T-helper 1 cell treated with Interleukin-12 subunit alpha and Interleukin-12 subunit beta and Interleukin-4 antibody, amounts not matched to agents 30 ng/mL and 1 ng/mL, for 36 hours (primary cell): ENCODE data around the gene CRACR2B. TPM values are rescaled to one million over a fixed set of nuclear protein-coding genes. Genes with fewer than 3 reads are reported as not detected.

Source experiments
- total RNA-seq: library from RNA; stranded (reverse); gene quantifications from 2 replicates; pipeline ENCODE4 v1.2.3, GENCODE V29; 2022

The CRACR2B gene
- total RNA-seq, 1 donor from 2014 or later, result 1.3 TPM

Other genes starting within 250 kb of the CRACR2B start
- gene IRF7, start 212.0 kb upstream of the CRACR2B start, total RNA-seq, result 130 and 133 TPM in 2 replicates
- gene CDHR5, start 203.0 kb upstream of the CRACR2B start, total RNA-seq, result not detected in 2 replicates
- not detected in 2 replicates for gene SCT, start 200.7 kb upstream of the CRACR2B start, total RNA-seq
- gene DRD4, start 190.7 kb upstream of the CRACR2B start, total RNA-seq, result 0.34 and 0.44 TPM in 2 replicates
- gene DEAF1, start 132.7 kb upstream of the CRACR2B start, total RNA-seq, result 46.7 and 51.9 TPM in 2 replicates
- 27.1 and 27.8 TPM in 2 replicates for gene TMEM80, start 132.1 kb upstream of the CRACR2B start, total RNA-seq
- gene EPS8L2, start 121.7 kb upstream of the CRACR2B start, total RNA-seq, result 11.9 and 12.9 TPM in 2 replicates
- 259 and 274 TPM in 2 replicates for gene TALDO1, start 80.5 kb upstream of the CRACR2B start, total RNA-seq
- 51.3 and 59.0 TPM in 2 replicates for gene GATD1, start 50.4 kb upstream of the CRACR2B start, total RNA-seq
- 4.0 and 4.1 TPM in 2 replicates for gene CEND1, start 37.8 kb upstream of the CRACR2B start, total RNA-seq
- 60.2 and 65.2 TPM in 2 replicates for gene SLC25A22, start 29.6 kb upstream of the CRACR2B start, total RNA-seq
- 29.1 TPM in 2 replicates for gene PIDD1, start 22.7 kb upstream of the CRACR2B start, total RNA-seq
- gene RPLP2, start 18.0 kb upstream of the CRACR2B start, total RNA-seq, result 1,883 and 1,900 TPM in 2 replicates
- 57.2 and 58.7 TPM in 2 replicates for gene PNPLA2, start 9.0 kb upstream of the CRACR2B start, total RNA-seq
- 24.6 and 24.7 TPM in 2 replicates for gene CD151, start 5.0 kb downstream of the CRACR2B start, total RNA-seq
- gene POLR2L, start 14.6 kb downstream of the CRACR2B start, total RNA-seq, result 99.9 and 111 TPM in 2 replicates
- gene TSPAN4, start 14.9 kb downstream of the CRACR2B start, total RNA-seq, result 10.8 and 11.2 TPM in 2 replicates
- 53.4 and 54.7 TPM in 2 replicates for gene CHID1, start 82.9 kb downstream of the CRACR2B start, total RNA-seq
- gene AP2A2, start 98.0 kb downstream of the CRACR2B start, total RNA-seq, result 67.6 and 69.7 TPM in 2 replicates
- not detected in 2 replicates for gene MUC6, start 208.8 kb downstream of the CRACR2B start, total RNA-seq
- not detected in 2 replicates for gene MUC2, start 247.0 kb downstream of the CRACR2B start, total RNA-seq